ENCODE measurements around the gene KDM5A.

DNA sequence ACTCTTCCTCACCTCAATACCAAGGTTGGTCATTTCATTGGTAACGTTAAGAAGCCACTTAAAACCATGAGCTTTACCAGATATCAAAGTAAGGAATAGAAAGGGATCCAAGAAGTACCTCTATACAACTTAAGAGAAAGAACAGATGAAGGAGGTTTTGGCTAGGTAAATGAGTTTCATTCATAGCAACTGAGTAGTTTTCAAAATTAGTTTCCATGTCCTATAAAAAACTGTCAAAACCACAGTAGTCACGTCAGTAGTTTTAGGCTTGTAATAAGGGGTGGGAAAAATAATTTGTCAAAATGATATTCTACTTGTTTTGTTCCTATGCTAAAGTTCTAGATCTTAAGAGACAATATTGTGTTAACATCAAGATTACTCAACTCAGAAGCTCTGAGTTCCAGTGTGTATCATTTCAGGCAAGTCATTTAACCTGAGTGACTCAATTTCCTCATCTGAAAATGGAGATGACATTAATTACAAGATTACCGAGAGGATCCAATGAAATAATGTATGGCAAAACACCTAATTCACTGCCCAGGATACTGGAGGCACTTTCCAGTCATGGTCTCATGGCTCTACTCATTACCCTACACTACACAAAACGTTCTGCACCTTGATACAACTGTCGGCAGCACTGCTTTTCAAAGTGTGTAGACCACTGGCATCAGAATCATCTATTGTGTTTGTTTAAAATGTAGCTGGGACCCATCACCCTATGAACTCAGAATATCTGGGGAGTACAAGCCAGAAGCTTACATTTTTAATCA lies 102.4 kb downstream of the KDM5A start:
- TF ChIP-seq POLR2A (IDR thresholded peaks at IDR 0.05) = no peak
- TF ChIP-seq, protein P1, sequence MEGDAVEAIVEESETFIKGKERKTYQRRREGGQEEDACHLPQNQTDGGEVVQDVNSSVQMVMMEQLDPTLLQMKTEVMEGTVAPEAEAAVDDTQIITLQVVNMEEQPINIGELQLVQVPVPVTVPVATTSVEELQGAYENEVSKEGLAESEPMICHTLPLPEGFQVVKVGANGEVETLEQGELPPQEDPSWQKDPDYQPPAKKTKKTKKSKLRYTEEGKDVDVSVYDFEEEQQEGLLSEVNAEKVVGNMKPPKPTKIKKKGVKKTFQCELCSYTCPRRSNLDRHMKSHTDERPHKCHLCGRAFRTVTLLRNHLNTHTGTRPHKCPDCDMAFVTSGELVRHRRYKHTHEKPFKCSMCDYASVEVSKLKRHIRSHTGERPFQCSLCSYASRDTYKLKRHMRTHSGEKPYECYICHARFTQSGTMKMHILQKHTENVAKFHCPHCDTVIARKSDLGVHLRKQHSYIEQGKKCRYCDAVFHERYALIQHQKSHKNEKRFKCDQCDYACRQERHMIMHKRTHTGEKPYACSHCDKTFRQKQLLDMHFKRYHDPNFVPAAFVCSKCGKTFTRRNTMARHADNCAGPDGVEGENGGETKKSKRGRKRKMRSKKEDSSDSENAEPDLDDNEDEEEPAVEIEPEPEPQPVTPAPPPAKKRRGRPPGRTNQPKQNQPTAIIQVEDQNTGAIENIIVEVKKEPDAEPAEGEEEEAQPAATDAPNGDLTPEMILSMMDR (IDR thresholded peaks at IDR 0.05) = no peak
